CD4-positive, alpha-beta T cell (primary cell): Measurements from ENCODE around the gene UBE2D2. TPM values are rescaled to one million over a fixed set of nuclear protein-coding genes. Genes with fewer than 3 reads are reported as not detected.

Experiments
- ATAC-seq: fragments of 200-7000 bp; cut with Tn5 transposase; one replicate; pipeline ENCODE4 v1.10.0; 2022; ENCODE audit warnings: mild to moderate bottlenecking; ENCODE audit not compliant: poor library complexity
- CTCF ChIA-PET: fragments of 350-600 bp; sonication (Branson Sonifier 250); formaldehyde crosslinking; loops from one replicate; lab custom pipeline; 2021; ENCODE audit warnings: antibody characterized with exemption, inconsistent platforms; lab: Charles Lee
- POLR2A ChIA-PET: fragments of 350-600 bp; sonication (Branson Sonifier 250); formaldehyde crosslinking; loops from one replicate; lab custom pipeline; 2021; ENCODE audit warnings: antibody characterized with exemption, inconsistent platforms; lab: Charles Lee
- DNase-seq, 14 experiments: peaks; one replicate each; pipeline ENCODE4 v3.0.0-alpha.2; 2013 to 2020; ENCODE audit warnings: mixed read lengths in 2 of 14
- H3K27ac ChIP-seq, 2 donors: one replicate each; pipeline versions ENCODE4 v1.5.1 to v1.7.0; 2013; ENCODE audit warnings: low read length in 2 of 2, low read depth in 1 of 2, mild to moderate bottlenecking in 1 of 2
- H3K27me3 ChIP-seq, 2 experiments: 1 replicate in 1 of 2; 2 replicates in 1 of 2; pipeline versions ENCODE4 v1.6.1 to v1.7.0; 2013; ENCODE audit warnings: low read length in 2 of 2, control low read depth in 1 of 2, mild to moderate bottlenecking in 1 of 2, moderate library complexity in 1 of 2; ENCODE audit not compliant: insufficient read depth in 2 of 2, control insufficient read depth in 1 of 2
- H3K36me3 ChIP-seq: one replicate; pipeline ENCODE4 v1.6.1; 2013; ENCODE audit warnings: low read length, control low read depth; ENCODE audit not compliant: insufficient read depth
- H3K4me1 ChIP-seq: one replicate; pipeline ENCODE4 v1.6.1; 2013; ENCODE audit warnings: low read length, control low read depth; ENCODE audit not compliant: insufficient read depth
- H3K4me3 ChIP-seq: one replicate; pipeline ENCODE4 v1.5.1; 2013; ENCODE audit warnings: mild to moderate bottlenecking, low read length, moderate library complexity
- H3K9me3 ChIP-seq, 2 experiments: 1 replicate in 1 of 2; 2 replicates in 1 of 2; pipeline versions ENCODE4 v1.6.1 to v1.7.0; 2013; ENCODE audit warnings: low read length in 2 of 2, mild to moderate bottlenecking in 2 of 2, control low read depth in 1 of 2, moderate library complexity in 1 of 2; ENCODE audit not compliant: control insufficient read depth in 1 of 2, insufficient read depth in 1 of 2
- H3K27ac Mint-ChIP-seq: one replicate; pipeline ENCODE4 v1.8.0; 2020; ENCODE audit warnings: mixed read lengths
- H3K27me3 Mint-ChIP-seq: one replicate; pipeline ENCODE4 v1.8.0; 2021; ENCODE audit warnings: mixed read lengths
- H3K36me3 Mint-ChIP-seq: one replicate; pipeline ENCODE4 v1.8.0; 2021; ENCODE audit warnings: low read depth, mixed read lengths
- H3K4me1 Mint-ChIP-seq: one replicate; pipeline ENCODE4 v1.8.0; 2021; ENCODE audit warnings: low read depth, mixed read lengths
- H3K4me3 Mint-ChIP-seq: one replicate; pipeline ENCODE4 v1.8.0; 2020; ENCODE audit warnings: mild to moderate bottlenecking, mixed read lengths
- H3K9me3 Mint-ChIP-seq: one replicate; pipeline ENCODE4 v1.8.0; 2020; ENCODE audit warnings: mixed read lengths
- CTCF ChIP-seq: fragments of 200-600 bp; IDR thresholded peaks from one replicate; pipeline ENCODE4 v1.8.0; 2022; ENCODE audit warnings: antibody characterized with exemption, mild to moderate bottlenecking
- intact Hi-C, 2 experiments: fragments of 100-400 bp; cut with DNase I in 1 of 2; cut with micrococcal nuclease in 1 of 2; formaldehyde crosslinking; loops; one replicate each; pipeline versions ENCODE4 v1.15.1 to v1.9.0; 2023 to 2025; cut with DNase I, micrococcal nuclease
- total RNA-seq, 174 experiments: library from RNA in 2 of 174; stranded (reverse) in 2 of 174; gene quantifications; one replicate each; pipeline ENCODE4 v1.2.3 and lab custom pipeline; 2021 to 2026

The UBE2D2 gene
- total RNA-seq, 2 experiments from 2014 or later = 164 to 174 TPM

DNA sequence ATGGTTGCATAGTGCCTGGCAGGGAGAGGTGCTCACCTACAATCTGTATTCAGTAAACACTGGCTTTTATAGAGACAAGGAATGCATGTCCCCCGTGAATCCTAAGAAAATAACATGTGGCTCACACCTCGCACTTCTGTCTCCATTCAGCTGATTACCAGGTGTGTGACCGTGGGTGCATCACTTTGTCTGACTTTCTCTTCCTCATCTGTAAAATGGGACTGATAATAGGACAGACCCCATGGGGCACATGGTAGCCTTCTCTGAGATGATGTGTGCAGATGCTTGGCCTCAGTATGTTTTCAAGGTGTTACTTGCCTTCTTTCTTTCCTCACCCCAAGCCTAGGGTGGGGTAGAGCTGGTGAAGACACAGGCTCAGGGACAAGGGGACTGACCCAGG is 93.3 kb downstream of the UBE2D2 start:
- no peak overlapping the region for H3K27ac Mint-ChIP-seq
- peaks cover 55% of the 10 kb centered on the region for H3K27me3 Mint-ChIP-seq
- H3K4me3 Mint-ChIP-seq = no peak overlapping the region
- POLR2A ChIA-PET = interaction anchor here (1.0 kb wide), 1 partner anchor 224 kb away, joined by 3 read pairs; no protein-coding TSS in a partner anchor
- H3K27me3 ChIP-seq = peaks cover 29 to 48% of the 10 kb centered on the region in 2 experiments
- H3K9me3 ChIP-seq = peaks cover 0 to 18% of the 10 kb centered on the region in 2 experiments
- peaks cover 30% of the 10 kb centered on the region for H3K4me1 Mint-ChIP-seq
- TF ChIP-seq CTCF = no peak
- H3K4me1 ChIP-seq = peaks cover 25% of the 10 kb centered on the region
- DNase-seq (no peak), ATAC-seq (no peak)
- no peak overlapping the region for H3K4me3 ChIP-seq
- no peak overlapping the region for H3K27ac ChIP-seq
- no peaks in the 10 kb centered on the region for H3K9me3 Mint-ChIP-seq
- no peaks in the 10 kb centered on the region for H3K36me3 Mint-ChIP-seq
- intact Hi-C loops = no loop called here
- CTCF ChIA-PET = interaction anchor here (1.0 kb wide), 1 partner anchor 21 kb away, joined by 3 read pairs; no protein-coding TSS in a partner anchor
- no peaks in the 10 kb centered on the region for H3K36me3 ChIP-seq

DNA sequence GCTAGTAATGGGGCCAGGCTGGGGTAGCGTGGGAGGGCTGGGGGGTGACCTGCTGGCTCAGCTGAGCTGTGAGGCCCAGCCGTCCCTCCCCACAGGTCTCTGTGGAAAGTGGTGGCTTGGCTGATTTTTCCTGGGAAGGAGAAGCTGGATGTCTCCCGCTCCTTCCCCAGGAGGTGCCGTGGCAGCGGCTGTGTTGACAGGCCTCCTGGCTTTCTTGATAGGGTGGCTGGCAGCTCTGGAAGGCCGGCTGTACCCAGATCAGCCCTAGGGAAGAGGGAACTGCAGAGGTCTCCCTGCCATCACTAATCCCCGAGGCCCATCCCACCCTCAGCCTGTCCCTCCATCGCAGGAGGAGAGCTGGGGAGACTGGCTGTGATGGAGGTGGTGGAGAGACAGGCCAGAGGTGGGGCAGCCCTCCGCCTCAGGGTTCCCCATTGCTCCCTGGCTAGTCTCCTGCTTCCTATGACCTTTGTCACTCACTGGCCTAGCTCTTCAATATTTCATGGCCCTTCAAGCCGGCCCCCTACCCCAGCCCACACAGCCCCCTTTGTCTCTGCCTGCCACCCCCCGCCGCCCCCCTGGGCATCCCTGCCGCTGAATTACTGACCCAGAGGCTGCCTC is 93.8 kb downstream of the UBE2D2 start:
- no peak overlapping the region for H3K27ac Mint-ChIP-seq
- intact Hi-C loops = no loop called here
- no peak overlapping the region for H3K27ac ChIP-seq
- H3K4me1 Mint-ChIP-seq = peaks cover 25% of the 10 kb centered on the region
- H3K9me3 Mint-ChIP-seq = no peaks in the 10 kb centered on the region
- POLR2A ChIA-PET = interaction anchor here (1.0 kb wide), 1 partner anchor 225 kb away, joined by 3 read pairs; no protein-coding TSS in a partner anchor
- H3K36me3 ChIP-seq = no peaks in the 10 kb centered on the region
- CTCF ChIA-PET = interaction anchor here (1.0 kb wide), 1 partner anchor 21 kb away, joined by 3 read pairs; no protein-coding TSS in a partner anchor
- H3K4me3 Mint-ChIP-seq = no peak overlapping the region
- ATAC-seq (no peak), DNase-seq (no peak)
- H3K27me3 ChIP-seq = peaks cover 23 to 43% of the 10 kb centered on the region in 2 experiments
- H3K9me3 ChIP-seq = peaks cover 0 to 13% of the 10 kb centered on the region in 2 experiments
- peaks cover 50% of the 10 kb centered on the region for H3K27me3 Mint-ChIP-seq
- H3K4me3 ChIP-seq = no peak overlapping the region
- no peaks in the 10 kb centered on the region for H3K36me3 Mint-ChIP-seq
- no peak for TF ChIP-seq CTCF
- peaks cover 24% of the 10 kb centered on the region for H3K4me1 ChIP-seq

- Mint-ChIP-seq H3K27me3 (peaks cover 43% of the 10 kb centered on the region), H3K36me3 (no peaks in the 10 kb centered on the region), H3K4me3 (no peak overlapping the region), H3K27ac (no peak overlapping the region), H3K9me3 (no peaks in the 10 kb centered on the region), H3K4me1 (peaks cover 19% of the 10 kb centered on the region)
- ChIA-PET CTCF (no interaction called here), POLR2A (no interaction called here)
- no peak for ATAC-seq
- Histone ChIP-seq H3K27me3 (peaks cover 15 to 35% of the 10 kb centered on the region in 2 experiments), H3K27ac (no peak overlapping the region), H3K4me1 (peaks cover 16% of the 10 kb centered on the region), H3K4me3 (no peak overlapping the region), H3K36me3 (no peaks in the 10 kb centered on the region), H3K9me3 (peaks cover 0 to 4% of the 10 kb centered on the region in 2 experiments)
- no peak for TF ChIP-seq CTCF
- intact Hi-C loops = no loop called here
- DNase-seq = no peak
These were observed 94.7 kb downstream of the UBE2D2 start for GRCh38 chr5:139655727-139656271.
